Endothelial cell of hepatic sinusoid (primary cell): ENCODE measurements around the gene UBLCP1.
"Not testable (repeated sequence)": the region's sequence is repeated elsewhere in the genome, so short reads cannot be mapped to it uniquely, and the experiment has no call there.

ENCODE experiments used
- in situ Hi-C: cut with HindIII; loops from 2 replicates; pipeline ENCODE4 v1.10.0; 2017; ENCODE audit warnings: low sequenced_read_pairs

UBLCP1 gene

GRCh38 chr5:159249158-159249557, 13.9 kb upstream of the UBLCP1 start:
- in situ Hi-C loops: no loop called here

GRCh38 chr5:159252195-159252594, 10.9 kb upstream of the UBLCP1 start:
- in situ Hi-C loops: loop anchor here (25.0 kb wide), 1 partner anchor 90 kb away; no protein-coding TSS in a partner anchor

- in situ Hi-C loops: loop anchor here (25.0 kb wide), 1 partner anchor 95 kb away; no protein-coding TSS in a partner anchor
Measured at GRCh38 chr5:159257007-159257406, 6.1 kb upstream of the UBLCP1 start.

GRCh38 chr5:159257629-159258283, 5.3 kb upstream of the UBLCP1 start:
- in situ Hi-C loops: loop anchor here (25.0 kb wide), 1 partner anchor 95 kb away; no protein-coding TSS in a partner anchor

GRCh38 chr5:159258361-159258760, 4.7 kb upstream of the UBLCP1 start:
- in situ Hi-C loops: loop anchor here (25.0 kb wide), 1 partner anchor 96 kb away; no protein-coding TSS in a partner anchor

GRCh38 chr5:159260212-159260611, 2.9 kb upstream of the UBLCP1 start:
- in situ Hi-C loops: loop anchor here (25.0 kb wide), 1 partner anchor 98 kb away; no protein-coding TSS in a partner anchor

- in situ Hi-C loops: loop anchor here (25.0 kb wide), 1 partner anchor 100 kb away; no protein-coding TSS in a partner anchor
Measured at GRCh38 chr5:159262472-159262858, 625 bp upstream of the UBLCP1 start.

GRCh38 chr5:159263569-159263905, 447 bp downstream of the UBLCP1 start:
- in situ Hi-C loops: loop anchor here (25.0 kb wide), 1 partner anchor 101 kb away; no protein-coding TSS in a partner anchor

GRCh38 chr5:159266764-159267163, 3.7 kb downstream of the UBLCP1 start:
- in situ Hi-C loops: loop anchor here (25.0 kb wide), 1 partner anchor 104 kb away; no protein-coding TSS in a partner anchor

- in situ Hi-C loops: loop anchor here (25.0 kb wide), 1 partner anchor 107 kb away; no protein-coding TSS in a partner anchor
Measured at GRCh38 chr5:159269723-159270122, 6.6 kb downstream of the UBLCP1 start.

GRCh38 chr5:159273923-159274322, 10.8 kb downstream of the UBLCP1 start:
- in situ Hi-C loops: loop anchor here (25.0 kb wide), 1 partner anchor 112 kb away; no protein-coding TSS in a partner anchor

GRCh38 chr5:159274676-159275075, 11.6 kb downstream of the UBLCP1 start:
- in situ Hi-C loops: loop anchor here (25.0 kb wide), 1 partner anchor 112 kb away; no protein-coding TSS in a partner anchor

GRCh38 chr5:159286420-159287035, 23.4 kb downstream of the UBLCP1 start:
- in situ Hi-C loops: no loop called here

- in situ Hi-C loops: no loop called here
Measured at GRCh38 chr5:159290741-159291140, 27.7 kb downstream of the UBLCP1 start.

GRCh38 chr5:159294921-159295320, 31.8 kb downstream of the UBLCP1 start:
- in situ Hi-C loops: no loop called here

GRCh38 chr5:159297300-159297699, 34.2 kb downstream of the UBLCP1 start:
- in situ Hi-C loops: not testable (repeated sequence)

GRCh38 chr5:159301466-159301865, 38.4 kb downstream of the UBLCP1 start:
- in situ Hi-C loops: no loop called here

- in situ Hi-C loops: not testable (repeated sequence)
Measured at GRCh38 chr5:159301929-159302860, 39.1 kb downstream of the UBLCP1 start.

- in situ Hi-C loops: no loop called here
Measured at GRCh38 chr5:159303286-159303685, 40.2 kb downstream of the UBLCP1 start.

- in situ Hi-C loops: no loop called here
Measured at GRCh38 chr5:159304961-159305595, 42.0 kb downstream of the UBLCP1 start.
